Measurements from ENCODE around the gene ZGPAT.
A peak's percentile ranks its signal among the peaks of the same experiment; 100 is the strongest.

ZGPAT gene

GRCh38 chr20:63693083-63693732 is 14.6 kb upstream of the ZGPAT start:
- peaks cover 3% of the 10 kb centered on the region for H3K36me3 Mint-ChIP-seq
- DNase-seq (ENCODE audit: low spot score in 2 of 2) (no peak), ATAC-seq (ENCODE audit: low read depth) (no peak)
- H3K4me1 Mint-ChIP-seq, result peaks cover 17% of the 10 kb centered on the region
- no peak overlapping the region for H3K4me3 Mint-ChIP-seq
- no peaks in the 10 kb centered on the region for H3K27me3 Mint-ChIP-seq
- peak overlapping the region; percentile 58 for H3K27ac Mint-ChIP-seq
- no peaks in the 10 kb centered on the region for H3K9me3 Mint-ChIP-seq

GRCh38 chr20:63693733-63694583 is 13.9 kb upstream of the ZGPAT start:
- ATAC-seq (ENCODE audit: low read depth) (no peak), DNase-seq (ENCODE audit: low spot score in 2 of 2) (no peak)
- Mint-ChIP-seq H3K36me3 (peaks cover 3% of the 10 kb centered on the region), H3K9me3 (no peaks in the 10 kb centered on the region), H3K4me3 (no peak overlapping the region), H3K27me3 (no peaks in the 10 kb centered on the region), H3K4me1 (peaks cover 17% of the 10 kb centered on the region), H3K27ac (peak overlapping the region; percentile 58)

- Mint-ChIP-seq H3K4me3 (no peak overlapping the region), H3K27ac (no peak overlapping the region), H3K4me1 (peaks cover 21% of the 10 kb centered on the region), H3K27me3 (no peaks in the 10 kb centered on the region), H3K36me3 (peaks cover 3% of the 10 kb centered on the region), H3K9me3 (no peaks in the 10 kb centered on the region)
- DNase-seq (ENCODE audit: low spot score in 2 of 2), result no peak
- no peak for ATAC-seq (ENCODE audit: low read depth)
Observed at GRCh38 chr20:63694584-63695423, 13.0 kb upstream of the ZGPAT start.

GRCh38 chr20:63695424-63696305 is 12.2 kb upstream of the ZGPAT start:
- Mint-ChIP-seq H3K4me1 (peaks cover 21% of the 10 kb centered on the region), H3K27ac (peak overlapping the region; percentile 50), H3K27me3 (no peaks in the 10 kb centered on the region), H3K4me3 (no peak overlapping the region), H3K36me3 (peaks cover 3% of the 10 kb centered on the region), H3K9me3 (no peaks in the 10 kb centered on the region)
- ATAC-seq (ENCODE audit: low read depth), result no peak
- no peak for DNase-seq (ENCODE audit: low spot score in 2 of 2)

- H3K27me3 Mint-ChIP-seq, result no peaks in the 10 kb centered on the region
- H3K4me3 Mint-ChIP-seq, result no peak overlapping the region
- peaks cover 19% of the 10 kb centered on the region for H3K4me1 Mint-ChIP-seq
- ATAC-seq (ENCODE audit: low read depth) (peak; percentile 81), DNase-seq (ENCODE audit: low spot score in 2 of 2) (no peak)
- H3K27ac Mint-ChIP-seq, result peak overlapping the region; percentile 50
- peaks cover 3% of the 10 kb centered on the region for H3K36me3 Mint-ChIP-seq
- H3K9me3 Mint-ChIP-seq, result no peaks in the 10 kb centered on the region
Observed at GRCh38 chr20:63696306-63696627, 11.6 kb upstream of the ZGPAT start.

DNA sequence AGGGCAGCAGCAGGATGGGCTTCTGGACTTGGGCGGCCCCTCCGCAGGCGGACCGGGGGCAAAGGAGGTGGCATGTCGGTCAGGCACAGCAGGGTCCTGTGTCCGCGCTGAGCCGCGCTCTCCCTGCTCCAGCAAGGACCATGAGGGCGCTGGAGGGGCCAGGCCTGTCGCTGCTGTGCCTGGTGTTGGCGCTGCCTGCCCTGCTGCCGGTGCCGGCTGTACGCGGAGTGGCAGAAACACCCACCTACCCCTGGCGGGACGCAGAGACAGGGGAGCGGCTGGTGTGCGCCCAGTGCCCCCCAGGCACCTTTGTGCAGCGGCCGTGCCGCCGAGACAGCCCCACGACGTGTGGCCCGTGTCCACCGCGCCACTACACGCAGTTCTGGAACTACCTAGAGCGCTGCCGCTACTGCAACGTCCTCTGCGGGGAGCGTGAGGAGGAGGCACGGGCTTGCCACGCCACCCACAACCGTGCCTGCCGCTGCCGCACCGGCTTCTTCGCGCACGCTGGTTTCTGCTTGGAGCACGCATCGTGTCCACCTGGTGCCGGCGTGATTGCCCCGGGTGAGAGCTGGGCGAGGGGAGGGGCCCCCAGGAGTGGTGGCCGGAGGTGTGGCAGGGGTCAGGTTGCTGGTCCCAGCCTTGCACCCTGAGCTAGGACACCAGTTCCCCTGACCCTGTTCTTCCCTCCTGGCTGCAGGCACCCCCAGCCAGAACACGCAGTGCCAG is 11.0 kb upstream of the ZGPAT start, which contains the start of gene TNFRSF6B:
Gene TNFRSF6B (plus strand): TSS at position 25 of the 729 bp plus-strand sequence. CDS start 116 bp downstream, at position 141.
- peaks cover 3% of the 10 kb centered on the region for H3K36me3 Mint-ChIP-seq
- no peak for ATAC-seq (ENCODE audit: low read depth)
- peak within 1 kb of the TSS; percentile 50 for H3K27ac Mint-ChIP-seq
- no peak within 1 kb of the TSS for H3K4me3 Mint-ChIP-seq
- H3K27me3 Mint-ChIP-seq, result no peaks in the 10 kb centered on the region
- DNase-seq (ENCODE audit: low spot score in 2 of 2), result no peak
- H3K9me3 Mint-ChIP-seq, result no peaks in the 10 kb centered on the region
- H3K4me1 Mint-ChIP-seq, result peaks cover 16% of the 10 kb centered on the region

DNA sequence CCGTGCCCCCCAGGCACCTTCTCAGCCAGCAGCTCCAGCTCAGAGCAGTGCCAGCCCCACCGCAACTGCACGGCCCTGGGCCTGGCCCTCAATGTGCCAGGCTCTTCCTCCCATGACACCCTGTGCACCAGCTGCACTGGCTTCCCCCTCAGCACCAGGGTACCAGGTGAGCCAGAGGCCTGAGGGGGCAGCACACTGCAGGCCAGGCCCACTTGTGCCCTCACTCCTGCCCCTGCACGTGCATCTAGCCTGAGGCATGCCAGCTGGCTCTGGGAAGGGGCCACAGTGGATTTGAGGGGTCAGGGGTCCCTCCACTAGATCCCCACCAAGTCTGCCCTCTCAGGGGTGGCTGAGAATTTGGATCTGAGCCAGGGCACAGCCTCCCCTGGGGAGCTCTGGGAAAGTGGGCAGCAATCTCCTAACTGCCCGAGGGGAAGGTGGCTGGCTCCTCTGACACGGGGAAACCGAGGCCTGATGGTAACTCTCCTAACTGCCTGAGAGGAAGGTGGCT is 10.4 kb upstream of the ZGPAT start:
- peaks cover 17% of the 10 kb centered on the region for H3K4me1 Mint-ChIP-seq
- DNase-seq (ENCODE audit: low spot score in 2 of 2) (no peak), ATAC-seq (ENCODE audit: low read depth) (no peak)
- H3K4me3 Mint-ChIP-seq, result no peak overlapping the region
- H3K27ac Mint-ChIP-seq, result no peak overlapping the region
- H3K36me3 Mint-ChIP-seq, result peaks cover 3% of the 10 kb centered on the region
- no peaks in the 10 kb centered on the region for H3K27me3 Mint-ChIP-seq
- H3K9me3 Mint-ChIP-seq, result no peaks in the 10 kb centered on the region

DNA sequence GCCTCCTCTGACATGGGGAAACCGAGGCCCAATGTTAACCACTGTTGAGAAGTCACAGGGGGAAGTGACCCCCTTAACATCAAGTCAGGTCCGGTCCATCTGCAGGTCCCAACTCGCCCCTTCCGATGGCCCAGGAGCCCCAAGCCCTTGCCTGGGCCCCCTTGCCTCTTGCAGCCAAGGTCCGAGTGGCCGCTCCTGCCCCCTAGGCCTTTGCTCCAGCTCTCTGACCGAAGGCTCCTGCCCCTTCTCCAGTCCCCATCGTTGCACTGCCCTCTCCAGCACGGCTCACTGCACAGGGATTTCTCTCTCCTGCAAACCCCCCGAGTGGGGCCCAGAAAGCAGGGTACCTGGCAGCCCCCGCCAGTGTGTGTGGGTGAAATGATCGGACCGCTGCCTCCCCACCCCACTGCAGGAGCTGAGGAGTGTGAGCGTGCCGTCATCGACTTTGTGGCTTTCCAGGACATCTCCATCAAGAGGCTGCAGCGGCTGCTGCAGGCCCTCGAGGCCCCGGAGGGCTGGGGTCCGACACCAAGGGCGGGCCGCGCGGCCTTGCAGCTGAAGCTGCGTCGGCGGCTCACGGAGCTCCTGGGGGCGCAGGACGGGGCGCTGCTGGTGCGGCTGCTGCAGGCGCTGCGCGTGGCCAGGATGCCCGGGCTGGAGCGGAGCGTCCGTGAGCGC is 9.8 kb upstream of the ZGPAT start:
- Mint-ChIP-seq H3K36me3 (peaks cover 3% of the 10 kb centered on the region), H3K9me3 (no peaks in the 10 kb centered on the region), H3K4me3 (no peak overlapping the region), H3K4me1 (peaks cover 18% of the 10 kb centered on the region), H3K27ac (no peak overlapping the region), H3K27me3 (no peaks in the 10 kb centered on the region)
- ATAC-seq (ENCODE audit: low read depth) (no peak), DNase-seq (ENCODE audit: low spot score in 2 of 2) (no peak)

DNA sequence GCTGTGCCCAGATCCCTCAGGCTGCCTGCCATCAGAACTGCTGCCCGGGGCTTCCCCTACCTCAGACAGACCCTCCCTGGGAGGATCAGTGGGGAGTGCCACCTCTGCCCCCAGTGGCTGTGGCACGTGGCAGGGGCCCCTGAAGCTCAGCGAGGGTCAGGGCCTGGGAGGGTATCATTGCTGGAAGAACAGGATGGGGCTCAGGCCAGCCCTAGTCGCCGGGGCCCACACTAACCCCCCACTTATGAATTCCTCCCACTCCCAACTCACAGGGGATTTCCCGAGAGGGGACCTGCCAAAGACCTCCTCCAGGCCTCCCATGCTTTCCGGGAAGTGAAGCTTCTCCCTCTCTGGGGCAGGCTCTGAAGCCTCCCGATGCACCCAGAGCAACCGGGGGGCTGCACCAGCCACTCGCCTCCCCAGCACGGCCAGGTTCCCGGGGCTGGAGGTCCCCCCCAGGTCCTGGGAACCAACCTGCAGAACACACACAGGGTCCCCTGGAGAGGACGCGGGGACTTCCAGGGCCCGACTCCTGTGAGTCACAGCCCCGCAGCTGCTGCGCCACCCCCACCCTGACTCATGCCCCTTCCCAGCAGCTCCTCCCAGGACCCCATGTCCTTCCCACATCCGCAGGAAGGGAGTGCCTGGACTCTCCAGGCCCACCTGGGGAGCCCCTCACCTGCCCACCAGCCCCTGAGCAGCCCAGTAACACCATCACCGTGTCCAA is 8.9 kb upstream of the ZGPAT start:
- H3K4me1 Mint-ChIP-seq, result peaks cover 15% of the 10 kb centered on the region
- H3K27ac Mint-ChIP-seq, result no peak overlapping the region
- no peak overlapping the region for H3K4me3 Mint-ChIP-seq
- peak; percentile 25 for ATAC-seq (ENCODE audit: low read depth)
- no peaks in the 10 kb centered on the region for H3K27me3 Mint-ChIP-seq
- no peak for DNase-seq (ENCODE audit: low spot score in 2 of 2)
- no peaks in the 10 kb centered on the region for H3K9me3 Mint-ChIP-seq
- no peaks in the 10 kb centered on the region for H3K36me3 Mint-ChIP-seq

DNA sequence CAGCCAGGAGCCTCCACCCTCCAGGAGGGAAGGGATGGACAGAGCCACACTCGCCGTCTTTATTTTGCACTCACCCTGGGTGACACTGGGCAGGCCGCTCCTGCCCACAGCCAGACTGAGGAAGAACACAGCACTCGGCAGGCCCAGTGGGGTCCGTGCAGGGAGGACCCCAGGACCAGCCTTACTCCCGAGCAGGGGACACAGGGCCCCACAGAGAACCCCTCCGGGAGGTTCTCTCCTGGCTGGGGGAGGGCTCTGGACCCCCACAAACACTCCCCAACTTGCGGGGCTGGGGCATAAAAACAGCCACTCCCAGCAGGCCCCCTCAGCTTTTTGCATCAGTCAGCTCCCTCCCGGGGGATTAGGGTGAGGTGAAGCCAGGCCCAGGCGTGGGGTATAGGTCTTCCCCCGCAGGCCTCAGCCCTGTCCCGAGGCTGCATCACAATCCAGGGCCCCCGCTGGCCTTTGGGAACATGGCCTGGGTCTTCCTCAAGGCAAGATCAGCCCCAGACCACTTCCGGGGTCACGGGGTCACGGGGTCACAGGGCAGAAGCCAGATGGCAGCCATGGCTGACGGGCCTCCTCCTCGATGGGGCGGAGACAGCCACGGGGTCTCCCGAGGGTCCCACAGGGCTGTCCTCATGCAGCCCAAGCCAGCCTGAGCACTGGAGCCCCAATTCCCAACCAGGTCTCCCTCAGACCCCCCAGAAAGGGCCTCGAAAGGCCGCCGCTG is 8.2 kb upstream of the ZGPAT start:
- ATAC-seq (ENCODE audit: low read depth), result no peak
- DNase-seq (ENCODE audit: low spot score in 2 of 2), result no peak
- Mint-ChIP-seq H3K9me3 (no peaks in the 10 kb centered on the region), H3K36me3 (no peaks in the 10 kb centered on the region), H3K4me1 (peaks cover 15% of the 10 kb centered on the region), H3K27me3 (no peaks in the 10 kb centered on the region), H3K4me3 (no peak overlapping the region), H3K27ac (no peak overlapping the region)

DNA sequence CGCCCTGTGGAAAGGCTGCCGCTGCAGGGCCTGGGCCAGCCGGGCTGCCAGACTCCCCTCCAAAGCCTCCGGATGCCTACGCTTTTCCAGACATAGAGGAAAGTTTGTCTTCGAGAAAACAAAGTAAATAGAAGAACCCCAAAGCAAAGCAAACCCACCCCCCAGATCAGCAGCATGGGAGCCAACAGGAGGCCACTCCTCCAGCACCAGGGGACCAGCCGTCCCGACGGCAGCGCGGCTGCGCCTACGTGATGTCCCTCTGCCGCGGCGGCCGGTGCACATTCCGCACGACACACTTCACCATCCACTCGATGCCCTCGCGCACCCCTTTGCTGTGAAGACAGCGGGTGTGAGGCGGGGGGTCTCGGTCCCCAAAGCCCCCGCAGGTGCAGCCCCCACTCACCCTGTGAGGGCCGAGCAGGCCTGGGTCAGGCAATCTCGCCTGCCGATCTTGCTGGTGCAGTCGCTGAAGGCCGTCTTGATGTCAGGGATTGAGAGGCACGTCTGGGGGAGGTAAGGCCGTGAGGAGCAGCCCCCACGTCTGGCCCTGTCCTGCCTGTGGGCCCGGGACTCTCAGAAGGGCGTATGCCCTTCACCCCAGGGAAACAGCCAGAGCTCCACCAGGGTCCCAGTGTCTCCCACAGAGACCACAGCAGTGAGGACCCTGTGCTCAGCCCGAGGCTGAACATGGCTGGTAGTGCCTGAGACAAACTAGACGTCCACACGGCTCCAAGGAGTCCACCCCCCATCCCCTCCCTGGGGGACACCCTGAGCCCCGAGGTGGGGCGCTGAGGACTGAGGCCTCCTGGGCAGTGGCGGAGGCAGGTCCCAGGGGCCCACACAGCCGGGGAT is 7.4 kb upstream of the ZGPAT start:
- DNase-seq (ENCODE audit: low spot score in 2 of 2) (no peak), ATAC-seq (ENCODE audit: low read depth) (no peak)
- Mint-ChIP-seq H3K27me3 (no peaks in the 10 kb centered on the region), H3K4me1 (peaks cover 18% of the 10 kb centered on the region), H3K36me3 (peaks cover 2% of the 10 kb centered on the region), H3K9me3 (no peaks in the 10 kb centered on the region), H3K4me3 (no peak overlapping the region), H3K27ac (no peak overlapping the region)

Data from memory B cell (primary cell).